GM21447 (cell line): ENCODE data around the gene CPSF2.
"Not testable (repeated sequence)": the region's sequence is repeated elsewhere in the genome, so short reads cannot be mapped to it uniquely, and the experiment has no call there.

Experiments used
- ATAC-seq: cut with Tn5 transposase; IDR thresholded peaks from one replicate; pipeline ENCODE4 v1.9.1; 2021; ENCODE audit not compliant: unreplicated experiment

The CPSF2 gene

DNA sequence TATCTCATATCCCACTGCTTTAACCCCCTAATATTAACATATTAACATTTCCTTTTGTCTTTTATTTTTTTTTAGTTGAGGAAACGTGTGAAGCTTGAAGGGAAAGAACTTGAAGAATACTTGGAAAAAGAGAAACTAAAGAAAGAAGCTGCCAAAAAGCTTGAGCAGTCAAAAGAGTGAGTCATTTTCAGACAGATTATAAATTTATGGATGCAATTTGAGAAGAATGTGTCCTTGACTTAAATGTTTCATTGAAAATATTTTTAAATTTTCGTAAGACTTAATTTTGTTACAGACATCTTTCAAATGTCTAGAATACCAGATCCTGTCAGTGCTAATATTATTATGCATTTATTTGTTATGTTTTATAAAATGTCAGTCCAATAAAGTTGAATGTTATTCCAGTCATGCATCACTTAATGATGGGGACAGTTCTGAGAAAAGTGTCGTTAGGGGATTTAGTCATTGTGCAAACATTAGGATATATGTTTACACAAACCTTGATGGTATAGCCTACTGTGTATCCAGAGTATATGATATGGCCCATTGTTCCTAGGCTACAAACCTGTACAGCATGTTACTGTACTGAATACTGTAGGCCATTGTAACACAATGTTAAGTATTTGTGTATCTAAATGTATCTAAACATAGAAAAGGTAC, 32.6 kb downstream of the CPSF2 start:
- ATAC-seq = no peak

DNA sequence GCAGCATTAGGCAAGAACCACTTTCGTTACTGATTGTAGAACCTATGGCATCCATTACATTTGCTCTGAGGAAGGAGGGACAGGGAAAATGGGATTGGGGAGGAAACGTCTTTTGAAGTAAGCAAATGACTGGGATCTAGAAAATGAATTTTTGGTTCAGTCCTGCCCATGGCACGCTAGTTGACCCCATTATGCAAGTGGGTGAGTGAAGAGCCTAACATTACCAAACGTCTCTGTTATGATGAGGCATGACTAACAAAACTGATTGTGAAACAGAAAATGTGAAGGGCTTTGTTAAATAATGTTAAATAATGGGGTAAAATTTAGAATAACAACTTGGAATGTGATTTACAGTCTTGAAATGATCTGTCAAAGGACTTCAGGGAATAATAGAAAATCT, 38.9 kb downstream of the CPSF2 start:
- no peak for ATAC-seq

DNA sequence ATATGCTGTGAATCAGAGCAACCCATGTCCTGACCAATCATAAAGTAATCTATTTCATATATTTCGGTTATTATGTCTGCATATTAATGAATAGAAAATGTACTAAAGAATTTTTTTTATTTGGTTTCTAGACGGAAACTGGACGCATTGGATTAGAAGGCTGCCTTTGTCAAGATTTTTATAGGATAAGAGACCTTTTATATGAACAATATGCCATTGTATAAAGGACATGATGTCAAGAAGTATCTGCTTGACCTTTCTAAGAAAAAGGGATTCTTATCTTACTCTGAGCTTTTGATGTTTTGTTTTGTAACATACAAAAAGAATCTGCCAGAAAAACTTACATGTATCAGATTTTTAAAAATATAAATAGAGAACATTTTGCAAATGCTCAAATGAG, 39.8 kb downstream of the CPSF2 start:
- no peak for ATAC-seq

DNA sequence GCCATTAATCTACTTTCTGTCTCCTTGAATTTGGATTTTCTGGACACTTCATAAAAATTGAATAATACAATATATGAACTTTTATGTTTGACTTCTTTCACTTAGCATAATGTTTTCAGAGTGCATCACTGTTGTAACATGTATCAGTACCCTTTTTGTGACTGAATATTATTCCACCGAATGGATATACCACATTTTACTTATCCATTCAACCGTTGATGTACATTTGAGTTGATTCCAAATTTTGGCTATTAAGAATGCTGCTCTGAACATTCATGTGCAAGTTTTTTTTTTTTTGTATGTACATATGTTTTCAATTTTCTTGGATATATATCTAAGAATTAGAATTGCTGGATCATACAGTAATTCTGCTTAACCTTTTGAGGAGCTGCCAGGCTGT, 43.2 kb downstream of the CPSF2 start:
- no peak for ATAC-seq

DNA sequence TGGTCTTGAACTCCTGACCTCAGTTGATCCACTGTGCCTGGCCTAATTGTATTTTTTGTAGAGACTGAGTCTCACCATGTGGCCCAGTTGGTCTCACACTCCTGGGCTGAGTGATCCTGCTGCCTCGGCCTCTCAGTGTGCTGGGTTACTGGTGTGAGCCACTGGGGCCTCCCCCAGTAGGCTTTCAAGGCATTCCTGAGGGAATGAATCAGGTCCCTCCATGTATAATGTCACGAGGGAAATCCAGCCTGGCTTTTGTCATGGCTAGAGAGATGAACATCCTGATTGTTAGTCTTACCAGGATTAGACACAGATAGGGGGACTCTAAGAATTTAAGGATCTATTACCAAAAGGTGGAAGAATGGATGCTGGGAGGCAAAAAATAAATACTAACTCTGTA, 51.9 kb downstream of the CPSF2 start:
- ATAC-seq = no peak

DNA sequence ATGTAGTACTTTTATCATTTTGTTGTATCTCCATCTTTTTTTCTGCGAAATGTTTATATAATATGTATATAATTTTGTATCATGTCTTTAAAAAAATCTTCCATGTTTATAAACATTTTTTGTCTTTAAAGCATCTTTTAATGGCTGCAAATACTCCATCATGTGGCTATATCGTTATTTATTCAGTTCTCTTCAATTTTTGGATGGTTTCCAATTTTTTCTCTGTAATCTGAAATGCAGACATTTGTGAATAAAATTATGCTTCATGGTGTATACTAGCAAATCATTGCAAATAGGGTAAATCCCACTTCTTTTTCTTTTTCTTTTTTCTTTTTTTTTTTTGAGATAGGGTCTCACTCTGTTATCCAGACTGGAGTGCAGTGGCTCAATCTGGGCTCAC, 54.0 kb downstream of the CPSF2 start:
- no peak for ATAC-seq

DNA sequence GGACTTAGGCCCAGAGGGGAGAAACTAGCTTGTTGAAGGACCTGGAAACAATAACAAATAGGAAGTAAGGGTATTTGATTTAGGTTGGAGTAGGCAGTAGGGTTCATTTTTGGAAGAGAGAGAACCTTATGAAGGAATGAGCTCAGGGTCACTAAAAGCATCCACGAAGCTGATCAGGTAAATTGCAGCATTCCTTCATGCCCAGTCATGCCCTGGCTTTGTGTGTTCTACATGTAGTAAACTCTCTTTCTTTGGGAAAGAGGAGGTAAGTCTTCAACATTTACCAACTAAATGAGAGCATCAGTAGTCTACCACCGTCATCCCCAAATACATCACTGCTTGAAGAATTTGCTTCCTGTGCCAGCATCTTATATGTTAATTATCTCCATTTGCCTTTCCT, 54.7 kb downstream of the CPSF2 start:
- ATAC-seq = no peak

DNA sequence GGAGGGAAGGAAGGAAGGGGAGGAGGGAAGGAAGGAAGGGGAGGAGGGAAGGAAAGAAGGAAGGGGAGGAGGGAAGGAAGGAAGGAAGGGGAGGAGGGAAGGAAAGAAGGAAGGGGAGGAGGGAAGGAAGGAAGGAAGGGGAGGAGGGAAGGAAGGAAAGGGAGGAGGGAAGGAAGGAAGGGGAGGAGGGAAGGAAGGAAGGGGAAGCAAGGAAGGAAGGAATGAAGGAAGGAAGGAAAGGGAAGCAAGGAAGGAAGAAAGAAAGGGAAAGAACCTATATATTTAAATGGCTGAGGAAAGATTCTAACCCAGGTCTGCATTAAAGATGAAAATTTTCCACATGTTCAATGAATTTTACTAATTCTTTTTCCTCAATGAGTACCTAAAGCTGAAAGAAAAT, 57.4 kb downstream of the CPSF2 start:
- not testable (repeated sequence) for ATAC-seq

DNA sequence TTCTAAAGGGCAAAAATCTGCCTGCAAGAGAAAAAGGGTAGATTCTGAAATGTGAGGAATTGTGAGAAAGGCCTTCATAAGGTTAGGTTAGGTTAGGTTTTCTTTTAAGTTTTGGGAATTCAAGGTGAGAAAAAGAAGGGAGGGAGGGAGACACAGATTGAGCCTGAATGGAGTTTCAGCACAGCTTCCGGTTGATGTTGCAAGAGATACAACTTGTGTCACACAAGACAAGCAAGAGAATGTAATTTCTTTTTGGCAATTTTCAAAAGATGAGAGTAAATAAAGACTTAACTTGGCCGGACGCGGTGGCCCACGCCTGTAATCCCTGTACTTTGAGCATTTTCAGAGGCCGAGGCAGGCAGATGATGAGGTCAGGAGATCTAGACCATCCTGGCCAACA, 63.8 kb downstream of the CPSF2 start:
- no peak for ATAC-seq

DNA sequence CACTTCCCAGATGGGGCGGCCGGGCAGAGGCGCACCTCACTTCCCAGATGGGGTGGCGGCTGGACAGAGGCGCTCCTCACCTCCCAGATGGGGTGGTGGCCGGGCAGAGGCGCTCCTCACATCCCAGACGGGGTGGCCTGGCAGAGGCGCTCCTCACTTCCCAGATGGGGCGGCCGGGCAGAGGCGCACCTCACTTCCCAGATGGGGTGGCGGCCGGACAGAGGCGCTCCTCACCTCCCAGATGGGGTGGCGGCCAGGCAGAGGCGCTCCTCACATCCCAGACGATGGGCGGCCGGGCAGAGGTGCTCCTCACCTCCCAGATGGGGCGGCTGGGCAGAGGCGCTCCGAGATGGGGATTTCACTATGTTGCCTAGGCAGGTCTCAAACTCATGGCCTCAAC, 65.8 kb downstream of the CPSF2 start:
- ATAC-seq = not testable (repeated sequence)

DNA sequence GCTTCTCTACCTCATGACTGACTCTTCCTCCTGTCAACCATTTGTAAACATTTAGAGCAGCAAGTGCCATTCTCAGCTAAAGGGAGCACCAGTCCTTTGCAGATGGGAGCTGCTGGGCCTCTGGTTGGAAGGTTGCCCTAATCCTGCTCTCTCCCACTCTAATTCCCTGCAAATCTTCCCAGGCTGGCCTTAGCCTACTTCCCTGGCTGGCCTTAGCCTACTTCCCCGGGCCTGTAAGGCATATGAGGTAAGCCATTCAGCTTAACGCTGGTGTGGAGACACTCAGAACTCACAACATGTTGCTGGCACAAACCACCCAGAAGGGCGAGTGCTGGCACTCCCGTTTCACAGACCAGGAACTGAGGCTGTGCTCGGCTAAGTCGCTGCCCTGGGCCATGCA, 69.0 kb downstream of the CPSF2 start:
- no peak for ATAC-seq

DNA sequence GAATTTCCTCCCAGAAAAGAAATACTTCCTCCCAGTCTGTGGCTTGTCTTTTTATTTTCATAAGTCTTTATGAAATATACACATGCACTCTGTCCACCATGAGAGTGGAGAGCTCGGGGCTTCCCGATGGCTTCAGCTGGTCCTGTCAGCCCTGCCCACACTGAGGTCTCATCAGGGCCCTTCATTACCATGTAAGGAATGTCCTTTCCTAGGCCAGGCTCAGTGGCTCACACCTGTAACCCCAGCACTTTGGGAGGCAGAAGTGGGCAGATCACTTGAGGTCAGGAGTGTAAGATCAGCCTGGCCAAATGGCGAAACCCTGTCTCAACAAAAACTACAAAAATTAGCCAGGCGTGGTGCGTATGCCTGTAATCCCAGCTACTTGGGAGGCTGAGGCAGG, 77.0 kb downstream of the CPSF2 start:
- no peak for ATAC-seq

DNA sequence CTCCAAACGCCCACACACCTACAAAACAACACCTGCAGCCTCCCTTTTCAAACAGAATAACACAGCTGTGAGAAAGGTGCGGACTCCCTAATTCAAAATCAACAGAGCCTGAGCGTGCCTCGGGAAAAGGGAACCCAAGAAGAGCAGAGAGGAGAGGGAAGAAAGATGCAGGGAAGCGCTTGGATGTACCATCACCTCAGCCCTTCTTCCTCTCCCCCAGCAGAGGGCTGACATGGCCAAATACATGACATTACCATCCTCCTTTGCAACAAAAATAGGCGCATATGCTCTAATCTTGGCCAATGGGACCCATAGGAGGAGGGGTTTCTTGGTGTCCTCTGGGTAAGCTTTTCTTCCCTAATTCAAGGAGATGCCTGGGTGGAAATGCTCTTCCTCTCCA, 78.0 kb downstream of the CPSF2 start:
- ATAC-seq = no peak

DNA sequence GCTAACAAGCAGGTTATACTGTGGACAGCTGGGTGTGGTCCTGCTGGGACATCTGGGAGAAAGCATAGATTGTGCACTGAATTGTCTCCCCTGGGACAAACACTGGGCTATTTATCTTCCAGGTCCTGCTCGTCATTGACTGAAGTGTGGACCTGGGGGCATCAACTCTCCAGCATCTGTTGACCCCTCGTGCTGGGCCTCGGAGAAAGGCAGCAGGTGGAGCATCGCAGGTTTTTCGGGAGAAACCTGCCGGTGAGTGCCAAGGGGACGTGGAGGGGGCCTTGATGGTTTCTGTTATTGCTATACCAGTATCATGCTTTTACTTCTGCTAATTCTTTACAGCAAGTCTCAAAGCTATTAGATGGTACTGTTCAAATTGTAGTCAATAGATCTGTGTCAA, 81.3 kb downstream of the CPSF2 start:
- no peak for ATAC-seq

DNA sequence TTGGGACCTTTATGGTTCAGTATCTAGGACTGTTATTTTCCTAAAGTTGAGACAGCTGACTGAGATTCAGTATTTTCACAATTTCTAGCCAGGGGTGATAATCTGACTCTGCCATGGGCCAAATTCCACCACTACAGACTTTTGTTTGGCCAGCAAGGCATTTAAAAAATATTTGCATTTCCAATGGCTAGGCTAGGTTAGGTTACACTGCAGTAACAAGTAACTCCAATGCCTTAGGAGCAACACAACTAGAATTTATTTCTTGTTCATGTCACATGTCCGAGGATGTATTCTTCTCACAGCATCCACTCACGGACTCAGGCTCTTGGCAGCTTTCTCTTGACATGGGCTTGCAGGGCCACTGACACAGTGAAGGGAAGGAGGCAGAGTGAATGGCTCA, 83.0 kb downstream of the CPSF2 start:
- ATAC-seq = no peak

DNA sequence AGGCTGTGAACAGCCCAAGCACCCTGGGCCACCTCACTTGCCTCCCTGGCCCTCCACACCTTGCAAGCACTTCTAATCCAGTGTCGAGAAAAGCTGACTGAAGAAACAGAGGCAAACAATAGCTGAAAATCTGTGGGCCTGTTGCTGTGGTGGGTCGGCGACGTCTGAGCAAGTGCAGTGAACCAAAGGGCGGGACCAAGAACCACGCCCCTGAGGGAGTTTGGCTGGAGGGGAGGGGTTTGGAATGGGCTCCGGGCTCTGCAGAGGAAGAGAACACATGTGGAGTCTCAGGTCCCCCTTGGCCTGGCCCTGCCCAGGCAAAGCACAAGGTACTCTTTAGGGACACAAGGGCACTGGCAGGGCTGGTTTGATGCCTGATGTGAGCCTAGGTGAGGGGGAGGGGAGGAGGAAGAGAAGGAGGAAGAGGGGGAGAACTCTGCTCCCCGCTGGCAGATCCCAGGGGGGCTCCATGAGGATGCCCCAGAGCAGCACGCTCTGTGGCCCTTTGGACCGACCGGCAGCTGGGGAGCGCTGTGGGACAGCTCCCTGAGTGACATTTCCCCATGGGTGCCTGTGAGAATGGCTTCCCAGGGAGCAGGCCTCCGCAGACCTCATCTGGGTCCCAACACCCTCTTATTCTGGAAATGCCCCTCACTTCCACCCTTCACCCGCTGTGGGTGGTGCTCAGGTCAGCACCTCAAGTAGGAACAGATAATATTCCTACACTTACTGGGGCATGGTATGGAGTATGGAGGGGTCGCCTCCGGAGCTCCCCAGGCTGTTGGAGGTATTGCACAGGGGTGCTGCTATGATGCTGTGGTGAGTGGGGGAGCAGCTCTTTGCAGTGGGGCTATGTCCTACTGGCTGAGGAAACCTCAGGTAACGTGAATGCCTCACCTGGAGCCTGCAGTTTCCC, 85.5 kb downstream of the CPSF2 start:
- ATAC-seq = no peak

DNA sequence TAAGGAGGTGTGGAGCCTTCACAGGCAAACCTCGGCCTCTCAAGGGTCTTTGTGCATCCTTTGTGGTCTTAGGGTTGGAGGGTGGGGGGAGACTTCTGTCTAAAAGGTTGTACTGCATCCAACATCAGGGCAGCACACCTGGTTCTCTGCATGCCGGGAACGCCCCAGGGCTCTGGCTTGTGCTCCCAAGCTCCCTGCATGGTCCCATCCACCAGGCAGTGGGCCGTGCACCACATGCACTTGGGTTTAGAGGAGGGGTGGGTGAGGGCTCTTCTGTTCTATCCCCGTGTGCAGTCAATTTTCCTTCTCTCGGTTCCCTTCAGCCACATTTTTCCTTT, 86.1 kb downstream of the CPSF2 start:
- ATAC-seq = no peak

DNA sequence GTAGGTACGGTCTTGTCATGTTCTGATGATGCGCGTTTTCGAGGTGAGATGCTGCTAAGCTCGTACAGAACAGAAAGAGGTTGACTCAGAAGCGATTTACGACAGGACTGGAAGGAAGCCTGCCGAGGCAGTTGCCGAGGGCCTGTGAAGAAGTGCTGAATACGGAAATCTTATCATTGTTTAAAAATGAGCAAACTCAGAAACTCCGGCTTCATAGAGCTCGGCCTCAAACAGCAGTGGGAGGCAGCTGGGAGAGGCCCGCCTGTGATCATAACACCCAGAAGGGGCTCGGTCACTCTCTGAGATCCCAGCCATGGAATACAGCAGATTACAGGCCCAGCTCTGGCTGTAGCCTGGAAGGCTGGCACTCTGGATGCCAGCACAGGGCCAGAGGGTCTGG, 87.4 kb downstream of the CPSF2 start:
- no peak for ATAC-seq

DNA sequence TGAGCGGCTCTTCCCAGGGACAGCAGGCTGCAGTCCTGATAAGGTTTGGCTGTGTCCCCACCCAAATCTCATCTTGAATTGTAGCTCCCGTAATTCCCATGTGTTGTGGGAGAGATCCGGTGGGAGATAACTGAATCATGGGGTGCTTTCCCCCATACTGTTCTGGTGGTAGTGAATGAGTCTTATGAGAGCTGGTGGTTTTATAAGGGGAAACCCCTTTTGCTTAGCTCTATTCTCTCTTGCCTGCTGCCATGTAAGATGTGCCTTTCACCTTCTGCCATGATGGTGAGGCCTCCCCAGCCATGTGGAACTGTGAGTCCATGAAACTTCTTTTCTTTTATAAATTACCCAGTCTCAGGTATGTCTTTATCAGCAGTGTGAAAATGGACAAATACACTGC, 91.4 kb downstream of the CPSF2 start:
- not testable (repeated sequence) for ATAC-seq

DNA sequence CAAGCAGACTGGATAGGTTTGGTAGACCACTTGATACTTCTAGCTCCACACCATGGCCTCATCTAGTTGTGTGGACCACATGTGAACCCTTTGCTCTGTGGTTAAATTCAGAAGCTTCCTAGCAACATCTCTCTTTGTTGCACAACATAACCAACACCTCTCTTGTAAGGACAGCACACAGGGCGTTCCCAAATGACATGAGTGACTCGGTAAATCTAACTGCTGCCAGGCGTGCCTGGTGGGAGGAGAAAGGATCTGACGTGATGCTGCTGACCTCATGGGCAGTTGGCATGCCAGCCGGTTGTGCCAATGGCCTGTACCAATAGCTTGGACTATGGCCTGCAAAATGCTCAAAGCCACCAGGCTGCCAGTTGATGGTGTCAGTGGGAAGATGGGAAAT, 93.8 kb downstream of the CPSF2 start:
- no peak for ATAC-seq

DNA sequence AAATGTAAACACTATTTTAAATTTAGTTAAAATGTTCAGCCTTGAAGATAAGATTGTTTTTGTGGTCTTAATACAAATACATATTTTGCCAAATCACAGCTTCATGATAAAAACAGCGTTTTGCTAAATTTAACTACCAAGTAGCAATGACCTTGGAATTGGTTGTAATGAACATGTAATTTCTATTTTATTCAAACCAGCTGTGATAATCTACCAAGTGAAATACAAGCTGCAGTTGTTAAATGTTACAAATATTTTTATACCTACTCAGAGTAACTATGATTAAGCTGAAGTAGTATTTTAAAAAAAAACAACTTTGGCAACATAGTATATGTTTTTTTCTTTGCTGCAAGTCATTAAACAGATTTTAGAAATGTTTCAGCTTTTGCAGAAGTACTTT, 96.2 kb downstream of the CPSF2 start:
- ATAC-seq = no peak
